SK-N-MC (cell line): ENCODE measurements around the gene FBXL20.

ENCODE experiments used
- EZH2 ChIP-seq: fragments of 200-600 bp; sonication (generic); IDR thresholded peaks from one replicate; pipeline ENCODE4 v1.6.1; 2017; ENCODE audit warnings: antibody characterized with exemption
- FOXP2 ChIP-seq: optimal IDR thresholded peaks from 2 replicates; pipeline ENCODE3; 2011; ENCODE audit warnings: mild to moderate bottlenecking, moderate library complexity; ENCODE audit not compliant: insufficient read depth; ENCODE audit errors: extremely low read length, control extremely low read depth
- POLR2AphosphoS5 ChIP-seq: IDR thresholded peaks from 2 replicates; pipeline ENCODE4 v1.6.1; 2012; ENCODE audit warnings: mild to moderate bottlenecking, low read depth, low read length, borderline replicate concordance

DNA sequence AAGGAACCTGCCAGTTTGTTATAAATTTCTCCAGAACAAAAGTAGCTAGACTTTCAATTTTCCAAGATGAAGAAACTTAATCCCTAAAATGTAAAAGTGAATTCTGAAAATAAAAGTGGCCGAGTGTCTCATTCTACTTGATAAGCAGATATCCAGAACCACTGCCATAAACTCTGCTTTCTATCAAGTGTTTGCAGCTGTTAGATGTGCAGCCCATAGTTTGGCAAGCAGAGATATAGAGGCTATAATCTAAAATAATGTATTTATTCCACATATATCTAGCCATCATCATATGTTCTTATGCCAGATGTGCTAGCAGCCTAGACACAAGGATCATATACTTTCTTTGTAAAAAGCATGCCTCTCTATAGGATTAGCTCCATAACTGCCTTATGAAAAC, 14.7 kb upstream of the FBXL20 start:
- TF ChIP-seq POLR2AphosphoS5 (no peak), EZH2 (no peak), FOXP2 (no peak)
